Fibroblast of gingiva (primary cell): ENCODE data around the gene TRPM6.
"Not testable (repeated sequence)": the region's sequence is repeated elsewhere in the genome, so short reads cannot be mapped to it uniquely, and the experiment has no call there.

Experiments
- DNase-seq: peaks from one replicate; pipeline ENCODE4 v3.0.0-alpha.2; 2011; ENCODE audit warnings: low read depth

TRPM6 gene, protein sequence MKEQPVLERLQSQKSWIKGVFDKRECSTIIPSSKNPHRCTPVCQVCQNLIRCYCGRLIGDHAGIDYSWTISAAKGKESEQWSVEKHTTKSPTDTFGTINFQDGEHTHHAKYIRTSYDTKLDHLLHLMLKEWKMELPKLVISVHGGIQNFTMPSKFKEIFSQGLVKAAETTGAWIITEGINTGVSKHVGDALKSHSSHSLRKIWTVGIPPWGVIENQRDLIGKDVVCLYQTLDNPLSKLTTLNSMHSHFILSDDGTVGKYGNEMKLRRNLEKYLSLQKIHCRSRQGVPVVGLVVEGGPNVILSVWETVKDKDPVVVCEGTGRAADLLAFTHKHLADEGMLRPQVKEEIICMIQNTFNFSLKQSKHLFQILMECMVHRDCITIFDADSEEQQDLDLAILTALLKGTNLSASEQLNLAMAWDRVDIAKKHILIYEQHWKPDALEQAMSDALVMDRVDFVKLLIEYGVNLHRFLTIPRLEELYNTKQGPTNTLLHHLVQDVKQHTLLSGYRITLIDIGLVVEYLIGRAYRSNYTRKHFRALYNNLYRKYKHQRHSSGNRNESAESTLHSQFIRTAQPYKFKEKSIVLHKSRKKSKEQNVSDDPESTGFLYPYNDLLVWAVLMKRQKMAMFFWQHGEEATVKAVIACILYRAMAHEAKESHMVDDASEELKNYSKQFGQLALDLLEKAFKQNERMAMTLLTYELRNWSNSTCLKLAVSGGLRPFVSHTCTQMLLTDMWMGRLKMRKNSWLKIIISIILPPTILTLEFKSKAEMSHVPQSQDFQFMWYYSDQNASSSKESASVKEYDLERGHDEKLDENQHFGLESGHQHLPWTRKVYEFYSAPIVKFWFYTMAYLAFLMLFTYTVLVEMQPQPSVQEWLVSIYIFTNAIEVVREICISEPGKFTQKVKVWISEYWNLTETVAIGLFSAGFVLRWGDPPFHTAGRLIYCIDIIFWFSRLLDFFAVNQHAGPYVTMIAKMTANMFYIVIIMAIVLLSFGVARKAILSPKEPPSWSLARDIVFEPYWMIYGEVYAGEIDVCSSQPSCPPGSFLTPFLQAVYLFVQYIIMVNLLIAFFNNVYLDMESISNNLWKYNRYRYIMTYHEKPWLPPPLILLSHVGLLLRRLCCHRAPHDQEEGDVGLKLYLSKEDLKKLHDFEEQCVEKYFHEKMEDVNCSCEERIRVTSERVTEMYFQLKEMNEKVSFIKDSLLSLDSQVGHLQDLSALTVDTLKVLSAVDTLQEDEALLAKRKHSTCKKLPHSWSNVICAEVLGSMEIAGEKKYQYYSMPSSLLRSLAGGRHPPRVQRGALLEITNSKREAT (N-terminal part only)

DNA sequence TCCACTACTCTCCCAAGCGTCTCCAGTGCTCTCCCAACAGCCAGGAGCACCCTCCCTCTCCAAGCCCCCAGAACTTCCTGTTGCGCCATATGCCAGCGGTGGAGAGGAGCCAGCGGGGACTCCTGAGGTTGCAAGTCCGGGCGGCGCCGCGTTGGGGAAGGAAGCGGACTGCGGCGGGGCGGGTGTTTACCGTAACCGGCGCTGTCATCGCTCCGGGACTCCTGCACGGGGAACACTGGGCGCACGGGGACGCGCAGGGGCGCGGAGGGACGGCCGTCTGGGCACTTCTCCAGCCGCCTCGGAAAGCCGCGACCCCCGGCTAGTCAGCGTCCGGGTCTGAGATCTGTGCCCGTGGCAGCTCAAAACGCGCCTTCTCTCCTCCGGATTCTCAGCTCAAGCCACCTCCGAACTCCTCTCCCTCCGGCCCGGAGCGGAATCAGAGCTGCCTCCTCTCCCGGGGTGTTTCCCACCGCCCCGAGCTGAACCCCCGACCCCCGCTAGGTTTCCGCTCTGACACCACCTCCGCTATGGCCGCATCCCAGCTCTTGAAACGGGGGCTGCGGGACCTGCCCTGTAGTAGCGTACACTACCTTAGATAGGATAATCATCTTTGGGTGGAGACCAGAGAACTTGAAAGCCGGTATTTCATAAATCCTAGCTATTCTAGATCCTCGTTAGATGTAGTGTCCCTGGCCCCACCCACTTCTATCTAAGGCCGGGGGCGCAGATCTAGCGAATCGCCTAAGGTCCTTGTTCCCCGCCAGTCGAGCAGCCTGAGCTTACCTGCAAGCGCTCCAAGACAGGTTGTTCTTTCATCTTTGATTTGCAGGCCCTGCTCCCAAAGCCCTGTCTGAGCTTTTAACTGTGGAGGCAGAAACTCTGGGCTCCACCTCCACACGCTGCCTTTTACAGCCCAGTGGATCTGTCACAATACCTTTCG, at the start of gene TRPM6:
Gene TRPM6, minus strand, starts transcription at position 881 of the 940 bp plus-strand sequence. Its CDS starts 65 bp downstream, at position 816.
- DNase-seq, result peak; percentile 86

GRCh38 chr9:74935008-74935407, 47.3 kb upstream of the TRPM6 start:
- DNase-seq, result no peak

DNA sequence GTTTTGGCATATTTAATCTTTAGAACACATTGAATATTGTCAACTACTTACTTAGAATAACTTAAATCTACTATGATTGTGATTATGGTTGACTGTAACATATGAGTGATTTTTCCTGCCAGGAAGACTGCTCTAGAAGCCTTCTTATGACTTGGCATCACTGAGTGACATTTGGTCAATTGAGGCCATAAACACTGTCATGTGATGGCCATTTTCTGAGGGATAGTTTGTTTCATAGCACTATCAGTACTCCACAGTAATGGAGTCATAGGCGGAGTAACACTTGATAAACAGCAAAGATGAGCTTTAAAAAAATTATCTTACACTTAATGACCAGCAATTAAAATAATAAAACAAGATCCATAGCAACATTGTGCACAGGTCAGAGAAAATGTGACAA, 34.0 kb upstream of the TRPM6 start:
- no peak for DNase-seq

DNA sequence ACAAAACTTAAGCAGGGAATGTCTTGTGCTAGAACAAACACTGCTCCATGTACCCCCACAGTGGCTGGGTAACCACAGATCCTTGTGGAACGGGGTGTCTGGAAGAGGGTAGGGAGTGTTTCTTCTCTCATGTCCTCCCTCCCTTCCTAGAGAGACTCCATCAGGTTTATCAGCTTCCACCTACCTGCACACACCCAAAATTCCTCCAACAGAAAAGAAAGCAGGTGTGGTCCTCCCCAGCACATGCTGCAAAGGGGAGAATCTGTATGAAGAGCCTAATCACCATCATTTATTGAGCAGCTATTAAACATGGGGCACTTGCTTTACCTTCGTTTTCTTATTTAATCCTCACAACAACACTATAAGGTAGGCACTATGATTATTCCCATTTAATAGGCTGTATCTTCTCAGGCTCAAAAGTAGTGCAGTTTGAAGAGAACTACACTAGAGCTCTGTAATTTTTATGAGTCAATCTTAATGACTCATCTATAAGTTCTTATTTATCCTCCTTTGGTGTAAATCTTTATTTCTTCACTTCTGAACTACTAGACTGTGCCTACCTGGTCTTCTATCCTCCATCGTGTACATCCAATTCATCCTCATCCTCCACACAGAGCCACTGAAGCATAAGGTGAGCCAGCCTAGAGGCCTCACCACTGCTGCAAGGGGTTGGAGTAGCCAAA, 33.4 kb upstream of the TRPM6 start:
- no peak for DNase-seq

GRCh38 chr9:74910036-74910435, 22.3 kb upstream of the TRPM6 start:
- no peak for DNase-seq

GRCh38 chr9:74908665-74909064, 20.9 kb upstream of the TRPM6 start:
- no peak for DNase-seq

- no peak for DNase-seq
These were observed 19.4 kb upstream of the TRPM6 start for GRCh38 chr9:74907085-74907484.

DNA sequence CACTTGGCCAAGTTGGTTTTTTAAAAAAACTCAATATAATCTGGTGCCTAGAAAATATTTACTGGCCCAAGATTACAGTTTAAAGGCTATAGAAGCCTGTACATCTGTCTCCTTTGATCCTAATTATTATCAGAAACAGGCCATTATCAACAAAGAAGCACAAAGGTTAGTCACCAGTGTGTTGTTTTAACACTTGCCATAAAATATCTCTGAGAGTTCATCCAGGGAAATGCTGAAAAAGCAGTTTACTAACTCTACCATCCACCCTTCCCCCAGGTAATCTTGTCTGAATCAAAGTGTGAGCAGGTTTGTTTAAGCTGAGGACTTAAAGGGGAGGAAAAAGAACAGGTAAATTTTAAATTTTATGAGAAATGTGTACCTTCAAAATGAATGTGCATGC, 13.3 kb upstream of the TRPM6 start:
- no peak for DNase-seq

- DNase-seq, result not testable (repeated sequence)
These were observed 728 bp upstream of the TRPM6 start for GRCh38 chr9:74888449-74888848.

- no peak for DNase-seq
These were observed 255 bp upstream of the TRPM6 start for GRCh38 chr9:74887981-74888370.

- no peak for DNase-seq
These were observed 11.3 kb downstream of the TRPM6 start for GRCh38 chr9:74876382-74876949.

DNA sequence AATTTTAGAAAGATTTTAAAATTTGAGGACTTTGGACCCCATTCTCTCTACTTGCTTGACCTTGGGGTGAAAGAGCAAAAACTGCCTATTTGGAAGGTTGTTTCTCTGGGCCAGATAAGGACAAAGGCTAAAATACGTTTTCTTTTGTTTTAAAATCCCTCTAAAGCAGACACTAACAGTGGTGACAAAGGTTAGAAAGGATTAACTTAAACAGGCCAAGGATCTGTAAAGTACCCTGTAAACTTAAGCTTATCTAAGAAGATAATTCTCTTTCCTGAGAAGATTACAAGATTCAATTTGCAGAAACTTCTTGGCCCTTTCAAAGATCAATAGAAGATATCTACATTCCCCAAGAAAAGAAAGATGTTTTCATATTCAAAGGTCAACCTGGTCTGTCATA, 12.1 kb downstream of the TRPM6 start:
- DNase-seq, result no peak

DNA sequence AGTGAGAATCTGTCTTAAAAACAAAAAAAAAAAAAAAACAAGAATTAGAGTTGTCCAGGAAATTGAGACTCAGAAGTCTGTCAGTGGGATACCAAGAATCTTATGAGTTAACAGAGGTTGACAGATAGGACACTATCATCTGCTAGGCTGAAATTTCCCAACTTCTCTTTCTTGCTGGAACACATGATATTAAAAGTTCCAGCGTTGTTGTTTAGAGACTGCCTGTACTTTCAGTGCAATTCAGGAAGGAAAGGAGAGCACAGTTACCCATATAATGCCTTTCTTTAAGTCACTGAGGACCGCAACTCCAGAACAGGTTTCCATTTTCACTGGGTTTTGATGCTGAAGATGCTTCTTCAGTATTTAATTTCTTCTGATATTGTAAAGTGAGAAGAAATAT, 13.5 kb downstream of the TRPM6 start:
- no peak for DNase-seq

- DNase-seq, result no peak
These were observed 15.0 kb downstream of the TRPM6 start for GRCh38 chr9:74872619-74873233.

- no peak for DNase-seq
These were observed 20.2 kb downstream of the TRPM6 start for GRCh38 chr9:74867483-74867882.

DNA sequence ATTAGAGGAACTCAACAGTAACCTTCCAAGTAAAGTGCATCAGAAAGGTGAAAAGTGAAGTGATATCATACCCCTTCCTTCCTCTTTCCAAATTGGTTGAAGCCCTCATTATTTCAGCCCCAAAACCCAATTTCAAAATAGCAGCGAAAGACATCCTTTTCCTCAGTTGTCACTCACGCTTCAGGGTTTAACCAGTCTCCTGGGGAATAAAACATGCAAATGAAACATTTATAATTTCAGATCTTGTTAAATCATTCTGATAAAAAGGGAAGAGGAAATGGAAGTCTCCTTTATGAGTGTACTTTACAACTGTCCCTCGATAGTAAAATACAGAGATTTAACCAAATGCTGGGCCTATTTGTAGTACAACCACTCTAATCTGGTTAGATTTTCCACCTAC, 22.5 kb downstream of the TRPM6 start:
- no peak for DNase-seq

GRCh38 chr9:74861773-74862474, 25.8 kb downstream of the TRPM6 start:
- no peak for DNase-seq

GRCh38 chr9:74861071-74861470, 26.6 kb downstream of the TRPM6 start:
- no peak for DNase-seq

DNA sequence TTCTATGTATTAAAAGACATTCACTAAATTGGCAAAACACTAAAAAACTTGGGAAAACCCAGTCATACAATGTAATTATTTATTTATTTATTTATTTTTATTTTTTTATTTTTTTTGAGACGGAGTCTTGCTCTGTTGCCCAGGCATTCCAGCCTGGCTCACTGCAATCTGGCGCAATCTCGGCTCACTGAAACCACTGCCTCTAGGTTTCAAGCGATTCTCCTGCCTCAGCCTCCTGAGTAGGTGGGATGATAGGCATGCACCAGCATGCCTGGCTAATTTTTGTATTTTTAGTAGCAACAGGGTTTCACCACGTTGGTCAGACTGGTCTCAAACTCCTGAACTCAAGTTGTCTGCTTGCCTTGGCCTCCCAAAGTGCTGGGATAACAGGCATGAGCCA, 27.5 kb downstream of the TRPM6 start:
- not testable (repeated sequence) for DNase-seq
